Measurements from ENCODE around the gene MMP25.

MMP25 gene

GRCh38 chr16:3014971-3015370 is 31.4 kb upstream of the MMP25 start:
- no peak for DNase-seq (ENCODE audit: low read depth)
- no peak overlapping the region for H3K4me3 ChIP-seq (ENCODE audit: low read depth, low read length)

GRCh38 chr16:3015865-3016521 is 30.4 kb upstream of the MMP25 start:
- no peak for DNase-seq (ENCODE audit: low read depth)
- no peak overlapping the region for H3K4me3 ChIP-seq (ENCODE audit: low read depth, low read length)

DNA sequence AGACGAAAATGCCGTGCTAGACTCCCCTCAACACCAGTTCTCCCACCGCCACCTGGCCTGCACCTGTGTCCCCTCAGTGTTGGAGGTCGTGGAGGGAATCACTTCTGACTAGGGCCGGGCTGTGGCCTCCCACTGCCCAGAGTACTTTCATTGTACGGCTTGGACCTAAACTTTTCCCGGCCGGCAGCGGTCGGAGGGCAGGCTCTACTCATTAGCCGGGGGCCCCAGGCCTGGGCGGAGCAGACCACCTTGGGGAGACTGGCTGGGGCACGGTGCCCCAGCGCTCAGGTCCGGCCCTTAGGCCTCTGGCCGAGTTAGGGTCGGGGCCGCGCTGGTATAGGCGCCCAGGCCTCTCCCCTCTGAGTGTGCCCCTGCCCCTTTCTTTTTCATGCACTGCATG is 29.0 kb upstream of the MMP25 start:
- H3K4me3 ChIP-seq (ENCODE audit: low read depth, low read length), result no peak overlapping the region
- no peak for DNase-seq (ENCODE audit: low read depth)

GRCh38 chr16:3017794-3018506 is 28.4 kb upstream of the MMP25 start, which contains the start of gene CLDN6:
Gene CLDN6 (minus strand): TSS chr16:3018183. CDS start chr16:3016021, 2,162 bp downstream.
- no peak within 1 kb of the TSS for H3K4me3 ChIP-seq (ENCODE audit: low read depth, low read length)
- DNase-seq (ENCODE audit: low read depth), result no peak

DNA sequence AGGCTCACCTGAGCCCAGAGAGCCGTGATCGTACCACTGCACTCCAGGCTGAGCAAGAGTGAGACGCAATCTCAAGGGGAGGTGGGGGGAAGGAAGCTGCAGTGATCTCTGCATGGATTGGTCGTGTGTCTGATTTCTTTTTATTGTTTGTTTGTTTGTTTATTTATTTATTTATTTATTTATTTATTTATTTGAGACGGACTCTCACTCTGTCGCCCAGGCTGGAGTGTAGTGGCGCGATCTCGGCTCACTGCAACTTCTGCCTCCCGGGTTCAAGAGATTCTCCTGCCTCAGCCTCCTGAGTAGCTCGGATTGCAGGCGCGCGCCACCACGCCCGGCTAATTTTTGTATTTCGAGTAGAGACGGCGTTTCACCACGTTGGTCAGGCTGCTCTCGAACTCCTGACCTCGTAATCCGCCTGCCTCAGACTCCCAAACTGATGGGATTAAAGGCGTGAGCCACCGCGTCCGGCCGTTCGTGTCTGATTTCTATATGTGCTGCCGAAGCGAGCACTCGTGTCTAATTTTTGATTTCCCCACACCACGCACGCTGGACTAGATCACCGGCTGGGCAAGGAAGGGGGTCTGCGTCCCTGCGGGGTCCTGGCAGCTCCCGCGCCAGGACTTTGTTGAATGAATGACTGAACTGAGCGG is 26.6 kb upstream of the MMP25 start:
- no peak for DNase-seq (ENCODE audit: low read depth)
- peak overlapping the region; percentile 69 for H3K4me3 ChIP-seq (ENCODE audit: low read depth, low read length)

- peak within 1 kb of the TSS; percentile 69 for H3K4me3 ChIP-seq (ENCODE audit: low read depth, low read length)
- DNase-seq (ENCODE audit: low read depth), result no peak
Observed at GRCh38 chr16:3020247-3020603, 26.1 kb upstream of the MMP25 start, which contains the start of gene TNFRSF12A. Gene TNFRSF12A (plus strand): TSS chr16:3020368. CDS start chr16:3020398, 30 bp downstream.

GRCh38 chr16:3020604-3021448 is 25.5 kb upstream of the MMP25 start:
- H3K4me3 ChIP-seq (ENCODE audit: low read depth, low read length), result peak overlapping the region; percentile 69
- peak; percentile 49 for DNase-seq (ENCODE audit: low read depth)

DNA sequence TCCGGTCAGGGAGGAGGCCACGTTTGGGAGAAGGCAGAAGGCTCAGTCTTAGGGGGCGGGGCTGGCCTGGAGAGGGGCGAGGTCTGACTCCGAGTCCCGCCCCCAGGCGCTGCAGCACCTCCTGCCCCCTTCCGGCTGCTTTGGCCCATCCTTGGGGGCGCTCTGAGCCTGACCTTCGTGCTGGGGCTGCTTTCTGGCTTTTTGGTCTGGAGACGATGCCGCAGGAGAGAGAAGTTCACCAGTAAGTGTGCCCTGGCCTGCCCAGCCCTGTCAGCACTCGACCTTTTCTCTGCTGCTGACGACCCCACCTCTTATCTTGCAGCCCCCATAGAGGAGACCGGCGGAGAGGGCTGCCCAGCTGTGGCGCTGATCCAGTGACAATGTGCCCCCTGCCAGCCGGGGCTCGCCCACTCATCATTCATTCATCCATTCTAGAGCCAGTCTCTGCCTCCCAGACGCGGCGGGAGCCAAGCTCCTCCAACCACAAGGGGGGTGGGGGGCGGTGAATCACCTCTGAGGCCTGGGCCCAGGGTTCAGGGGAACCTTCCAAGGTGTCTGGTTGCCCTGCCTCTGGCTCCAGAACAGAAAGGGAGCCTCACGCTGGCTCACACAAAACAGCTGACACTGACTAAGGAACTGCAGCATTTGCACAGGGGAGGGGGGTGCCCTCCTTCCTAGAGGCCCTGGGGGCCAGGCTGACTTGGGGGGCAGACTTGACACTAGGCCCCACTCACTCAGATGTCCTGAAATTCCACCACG is 24.7 kb upstream of the MMP25 start:
- peak; percentile 88 for DNase-seq (ENCODE audit: low read depth)
- H3K4me3 ChIP-seq (ENCODE audit: low read depth, low read length), result peak overlapping the region; percentile 69

- peak; percentile 87 for DNase-seq (ENCODE audit: low read depth)
Observed at GRCh38 chr16:3022208-3022683, 24.1 kb upstream of the MMP25 start.

DNA sequence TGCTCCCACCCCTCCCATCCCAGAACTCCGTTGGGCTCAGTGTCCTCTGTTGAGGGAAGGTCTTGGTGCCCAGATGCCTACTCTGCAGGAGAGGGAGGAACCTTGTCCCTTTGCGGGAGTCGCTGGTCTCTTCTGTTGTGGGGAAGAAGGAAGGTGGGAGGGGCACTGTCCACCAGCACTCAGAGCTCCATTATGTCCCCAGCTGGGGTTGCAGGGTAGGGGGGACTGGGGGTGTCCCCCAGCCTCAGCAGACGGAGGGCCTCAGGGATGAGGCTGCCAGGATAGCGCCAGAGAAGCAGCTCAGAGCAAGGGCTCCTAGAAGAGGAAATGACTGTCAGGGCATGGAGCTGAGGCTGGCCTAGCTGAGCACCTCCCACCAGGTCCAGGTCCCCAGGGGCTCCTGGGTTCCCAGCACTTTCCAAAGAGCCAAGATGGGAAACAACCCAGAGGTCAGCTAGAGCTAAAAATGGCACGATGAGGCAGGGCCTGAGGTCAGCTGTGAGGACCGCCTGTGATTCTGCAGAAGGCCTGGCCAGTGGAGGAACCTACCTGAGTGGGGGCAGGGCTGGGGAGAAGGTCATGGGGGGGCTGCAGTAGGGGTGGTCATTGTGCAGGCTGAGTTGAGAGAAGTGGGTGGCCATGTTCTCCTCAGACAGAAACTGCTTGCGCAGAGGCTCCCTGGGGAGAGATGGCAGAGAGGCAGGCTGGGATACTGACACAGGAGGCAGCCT is 23.5 kb upstream of the MMP25 start:
- peak; percentile 39 for DNase-seq (ENCODE audit: low read depth)
- H3K4me3 ChIP-seq (ENCODE audit: low read depth, low read length), result peak overlapping the region; percentile 69

More at GRCh38 chr16:3022208-3022683, 24.1 kb upstream of the MMP25 start:
- peak overlapping the region; percentile 69 for H3K4me3 ChIP-seq (ENCODE audit: low read depth, low read length)

DNA sequence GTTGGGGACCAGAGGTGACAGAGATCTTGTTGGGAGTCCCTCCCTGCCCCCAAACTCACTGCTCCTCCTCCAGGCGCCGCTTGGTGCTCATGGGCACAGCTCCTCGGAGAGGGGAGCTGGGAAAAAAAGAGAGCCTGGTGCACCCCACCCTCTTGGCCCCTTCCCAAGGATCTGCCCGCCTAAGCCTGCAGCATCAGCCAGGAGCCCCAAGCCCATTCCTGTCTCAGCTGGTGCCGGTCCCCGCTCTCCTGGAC is 23.0 kb upstream of the MMP25 start:
- peak overlapping the region; percentile 69 for H3K4me3 ChIP-seq (ENCODE audit: low read depth, low read length)
- DNase-seq (ENCODE audit: low read depth), result peak; percentile 15

DNA sequence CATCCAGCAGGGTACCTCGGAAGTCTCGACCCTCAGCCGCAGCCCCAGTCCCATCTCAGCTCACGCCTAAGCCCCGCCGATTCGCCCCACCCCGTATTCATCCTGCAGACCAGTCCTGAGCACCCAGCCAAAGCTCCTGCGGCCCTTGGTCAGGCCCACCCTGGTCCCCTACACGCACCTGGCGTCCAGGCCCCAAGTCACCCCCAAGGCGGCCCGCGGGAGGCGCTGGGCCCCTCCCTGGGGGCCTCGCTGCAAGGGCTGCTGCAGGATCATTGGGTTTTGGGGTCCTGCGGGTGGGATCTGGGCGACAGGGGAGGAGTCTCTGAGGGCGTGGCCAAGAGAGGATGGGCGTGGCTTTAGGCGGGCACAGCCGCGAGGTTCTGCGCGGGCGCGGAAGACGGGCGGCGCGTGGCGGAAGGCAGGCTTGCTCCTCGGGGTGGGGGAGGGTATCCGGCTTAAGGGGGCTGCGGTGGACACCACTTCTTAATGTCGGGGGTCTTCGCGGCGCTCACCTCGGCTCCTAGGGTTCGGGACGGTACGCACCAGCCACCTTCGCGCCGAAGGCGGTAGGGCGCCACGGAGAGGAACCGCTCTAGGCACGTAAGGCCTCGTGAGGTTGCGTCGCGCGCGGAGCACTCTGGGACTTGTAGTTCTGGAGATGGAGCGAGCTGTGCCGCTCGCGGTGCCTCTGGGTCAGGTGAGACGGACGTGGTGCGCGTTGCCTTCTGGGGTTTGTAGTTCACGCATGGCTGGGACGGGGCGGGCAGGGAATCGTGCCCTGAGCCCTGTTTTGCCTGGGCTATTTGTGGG is 22.5 kb upstream of the MMP25 start, which contains the start of the genes HCFC1R1 and THOC6:
Gene HCFC1R1, minus strand, starts transcription at position 274 of the 810 bp plus-strand sequence. Its CDS starts 1 bp downstream, at position 273.
Gene THOC6, plus strand, starts transcription at position 367 of the 810 bp plus-strand sequence. Its CDS starts 292 bp downstream, at position 659.
- peak within 1 kb of the TSS; percentile 69 for H3K4me3 ChIP-seq (ENCODE audit: low read depth, low read length)

DNA sequence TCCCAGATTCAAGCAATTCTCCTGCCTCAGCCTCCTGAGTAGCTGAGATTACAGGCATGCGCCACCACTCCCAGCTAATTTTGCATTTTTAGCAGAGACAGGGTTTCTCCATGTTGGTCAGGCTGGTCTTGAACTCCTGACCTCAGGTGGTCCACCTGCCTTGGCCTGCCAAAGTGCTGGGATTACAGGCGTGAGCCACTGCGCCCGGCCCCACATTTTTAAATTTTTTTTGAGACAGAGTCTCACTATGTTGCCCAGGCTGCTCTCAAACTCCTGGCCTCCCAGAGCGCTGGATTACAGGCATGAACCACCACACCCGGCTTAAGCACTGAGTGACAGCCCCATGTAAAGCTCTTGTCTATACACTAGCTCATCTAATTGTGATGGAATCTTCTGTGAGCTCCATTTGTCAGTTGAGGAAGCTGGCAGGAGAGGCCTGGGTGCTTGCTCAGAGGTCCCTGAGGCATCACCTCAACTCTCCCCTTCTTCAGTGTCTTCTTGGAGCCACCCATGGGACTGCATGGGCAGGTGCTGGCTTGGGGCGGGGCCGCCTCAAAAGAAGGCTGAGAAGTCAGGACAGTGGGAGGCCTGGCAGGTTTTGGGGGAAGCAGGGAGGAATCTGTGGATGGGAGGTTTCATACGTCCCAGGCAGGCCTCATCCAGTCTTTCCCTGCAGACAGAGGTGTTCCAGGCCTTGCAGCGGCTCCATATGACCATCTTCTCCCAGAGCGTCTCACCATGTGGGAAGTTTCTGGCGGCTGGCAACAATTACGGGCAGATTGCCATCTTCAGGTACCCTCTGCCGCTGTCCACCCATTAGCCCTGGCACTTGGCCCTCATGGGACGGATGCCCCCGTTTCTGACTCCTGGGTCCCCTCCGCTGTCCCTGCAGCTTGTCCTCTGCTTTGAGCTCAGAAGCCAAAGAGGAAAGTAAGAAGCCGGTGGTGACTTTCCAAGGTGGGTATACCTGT is 21.0 kb upstream of the MMP25 start:
- DNase-seq (ENCODE audit: low read depth), result no peak
- H3K4me3 ChIP-seq (ENCODE audit: low read depth, low read length), result no peak overlapping the region

More for the DNA sequence above, 22.5 kb upstream of the MMP25 start, which contains the start of the genes HCFC1R1 and THOC6:
- peak; percentile 94 for DNase-seq (ENCODE audit: low read depth)

DNA sequence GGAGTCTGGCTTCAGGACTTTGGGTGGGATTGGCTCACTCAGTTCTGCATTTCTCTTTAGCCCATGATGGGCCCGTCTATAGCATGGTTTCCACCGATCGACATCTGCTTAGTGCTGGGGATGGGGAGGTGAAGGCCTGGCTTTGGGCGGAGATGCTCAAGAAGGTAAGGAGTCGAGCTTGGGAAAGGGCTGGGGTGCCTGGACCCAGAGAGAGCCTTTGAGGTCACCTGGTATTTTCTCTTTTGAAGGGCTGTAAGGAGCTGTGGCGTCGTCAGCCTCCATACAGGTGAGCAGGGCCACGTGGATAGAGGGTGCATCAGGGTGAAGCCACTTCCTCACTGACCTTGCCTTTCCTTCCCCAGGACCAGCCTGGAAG is 20.4 kb upstream of the MMP25 start:
- DNase-seq (ENCODE audit: low read depth), result no peak
- no peak overlapping the region for H3K4me3 ChIP-seq (ENCODE audit: low read depth, low read length)

- no peak for DNase-seq (ENCODE audit: low read depth)
- H3K4me3 ChIP-seq (ENCODE audit: low read depth, low read length), result no peak overlapping the region
Observed at GRCh38 chr16:3026609-3027488, 19.5 kb upstream of the MMP25 start.

Data from skeletal muscle cell (primary cell).